ENCODE data around the gene POLR3K. TPM values are rescaled to one million over a fixed set of nuclear protein-coding genes. Genes with fewer than 3 reads are reported as not detected.

The POLR3K gene
- total RNA-seq, 6 donors from 2014 or later = 4.2 to 15.7 (median 6.6) TPM

GRCh38 chr16:59440-60059 is 6.1 kb upstream of the POLR3K start:
- DNase-seq (no peak), ATAC-seq (ENCODE audit: low FRiP score in 2 of 2) (no peak)
- H3K27me3 ChIP-seq = no peaks in the 10 kb centered on the region
- WGBS, 2 donors = 89% methylated on average over 12 to 14 of the region's 14 CpGs
- TF ChIP-seq POLR2AphosphoS5 (IDR thresholded peaks at IDR 0.05) = no peak
- TF ChIP-seq POLR2A (IDR thresholded peaks at IDR 0.05) = no peak
- TF ChIP-seq EP300 (IDR thresholded peaks at IDR 0.05) = no peak
- no peak for TF ChIP-seq CTCF (IDR thresholded peaks at IDR 0.05)
- peaks cover 0 to 5% (median under 1%) of the 10 kb centered on the region in 4 donors for H3K4me1 ChIP-seq
- H3K4me3 ChIP-seq = no peak overlapping the region
- H3K36me3 ChIP-seq = peaks cover 20 to 93% (median 81%) of the 10 kb centered on the region in 4 donors
- H3K9me3 ChIP-seq = no peaks in the 10 kb centered on the region
- no peak overlapping the region for H3K27ac ChIP-seq

DNA sequence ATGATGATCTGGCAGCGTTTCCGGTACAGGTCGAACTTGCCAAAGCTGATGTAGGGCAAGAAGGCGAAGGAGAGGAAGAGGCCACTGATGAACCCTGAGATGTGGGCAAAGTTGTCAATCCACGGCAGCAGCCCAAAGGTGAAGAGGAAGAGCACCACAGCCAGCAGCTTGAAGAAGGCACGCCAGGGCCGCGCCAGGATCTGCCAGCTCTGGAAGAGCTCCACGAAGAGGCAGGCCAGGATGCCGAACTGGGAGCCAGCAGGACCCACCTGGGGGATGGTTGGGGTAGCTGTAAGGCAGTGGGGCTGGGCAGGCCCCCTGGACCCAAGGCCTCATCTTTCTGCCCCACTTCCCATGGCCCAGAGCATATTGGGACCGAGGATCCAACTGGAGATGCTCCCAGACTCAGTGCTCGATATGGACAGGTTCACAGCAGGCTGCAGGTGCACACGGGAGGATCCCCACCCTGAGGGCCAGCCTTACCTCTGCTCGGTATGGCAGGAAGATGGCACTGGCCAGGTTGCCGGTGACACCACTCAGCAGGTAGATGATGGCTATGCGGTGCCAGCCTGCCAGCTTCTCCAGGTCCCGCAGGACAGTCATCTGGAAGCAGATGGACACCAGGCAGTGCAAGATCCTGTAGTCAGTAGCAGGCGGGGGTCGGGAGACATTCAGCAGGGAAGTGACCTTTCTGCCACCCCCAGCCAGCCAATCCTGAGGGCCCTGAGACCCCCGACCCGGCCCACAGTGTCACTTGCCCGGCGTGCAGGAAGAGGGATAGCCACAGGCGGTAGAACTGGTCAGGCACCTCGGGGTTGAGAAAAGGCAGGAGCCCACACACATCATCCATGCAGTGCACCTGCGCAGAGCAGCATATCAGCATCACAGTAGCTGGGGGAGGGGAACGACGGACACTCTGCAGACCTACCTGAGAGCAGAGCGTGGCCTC is 5.4 kb upstream of the POLR3K start:
- WGBS, 2 donors = 82 to 83% methylated on average over 15 to 29 of the region's 29 CpGs
- no peak for ATAC-seq (ENCODE audit: low FRiP score in 2 of 2)
- H3K4me1 ChIP-seq = peaks cover 3 to 12% (median 6%) of the 10 kb centered on the region in 4 donors
- H3K4me3 ChIP-seq = no peak overlapping the region
- H3K36me3 ChIP-seq = peaks cover 20 to 85% (median 75%) of the 10 kb centered on the region in 4 donors
- no peaks in the 10 kb centered on the region for H3K9me3 ChIP-seq
- no peak for DNase-seq
- H3K27ac ChIP-seq = no peak overlapping the region
- H3K27me3 ChIP-seq = no peaks in the 10 kb centered on the region
- no peak for TF ChIP-seq POLR2AphosphoS5 (IDR thresholded peaks at IDR 0.05)
- TF ChIP-seq CTCF (IDR thresholded peaks at IDR 0.05) = no peak

DNA sequence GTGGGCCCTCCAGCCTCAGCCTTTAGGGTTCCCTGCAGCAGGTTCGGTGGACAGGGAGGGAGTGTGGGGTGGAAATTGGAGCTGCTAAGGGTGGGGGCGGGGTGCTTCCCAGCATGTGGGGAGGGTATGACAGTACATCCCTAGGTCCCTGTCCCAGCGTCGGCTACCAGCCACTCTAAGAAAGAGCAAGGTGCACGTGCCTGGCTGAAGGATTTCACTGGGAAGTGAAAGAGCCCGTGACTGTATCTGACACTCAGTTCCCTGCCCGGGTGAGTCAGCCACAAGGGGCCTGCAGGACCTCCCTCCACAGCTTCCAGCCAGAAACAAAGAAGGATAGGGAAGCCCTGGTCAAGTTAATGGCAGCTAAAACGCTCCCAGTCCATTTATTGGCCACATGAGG is 4.3 kb upstream of the POLR3K start:
- Histone ChIP-seq H3K27me3 (no peaks in the 10 kb centered on the region), H3K36me3 (peaks cover 20 to 75% (median 65%) of the 10 kb centered on the region in 4 donors), H3K9me3 (no peaks in the 10 kb centered on the region), H3K4me3 (no peak overlapping the region), H3K27ac (no peak overlapping the region), H3K4me1 (peaks cover 3 to 15% (median 9%) of the 10 kb centered on the region in 4 donors)
- TF ChIP-seq POLR2A (IDR thresholded peaks at IDR 0.05) = no peak
- TF ChIP-seq EP300 (IDR thresholded peaks at IDR 0.05) = no peak
- TF ChIP-seq POLR2AphosphoS5 (IDR thresholded peaks at IDR 0.05) = no peak
- no peak for TF ChIP-seq CTCF (IDR thresholded peaks at IDR 0.05)
- ATAC-seq (ENCODE audit: low FRiP score in 2 of 2) = no peak
- no peak for DNase-seq
- WGBS, 2 donors = 70 to 84% methylated on average over 8 of the region's 8 CpGs

DNA sequence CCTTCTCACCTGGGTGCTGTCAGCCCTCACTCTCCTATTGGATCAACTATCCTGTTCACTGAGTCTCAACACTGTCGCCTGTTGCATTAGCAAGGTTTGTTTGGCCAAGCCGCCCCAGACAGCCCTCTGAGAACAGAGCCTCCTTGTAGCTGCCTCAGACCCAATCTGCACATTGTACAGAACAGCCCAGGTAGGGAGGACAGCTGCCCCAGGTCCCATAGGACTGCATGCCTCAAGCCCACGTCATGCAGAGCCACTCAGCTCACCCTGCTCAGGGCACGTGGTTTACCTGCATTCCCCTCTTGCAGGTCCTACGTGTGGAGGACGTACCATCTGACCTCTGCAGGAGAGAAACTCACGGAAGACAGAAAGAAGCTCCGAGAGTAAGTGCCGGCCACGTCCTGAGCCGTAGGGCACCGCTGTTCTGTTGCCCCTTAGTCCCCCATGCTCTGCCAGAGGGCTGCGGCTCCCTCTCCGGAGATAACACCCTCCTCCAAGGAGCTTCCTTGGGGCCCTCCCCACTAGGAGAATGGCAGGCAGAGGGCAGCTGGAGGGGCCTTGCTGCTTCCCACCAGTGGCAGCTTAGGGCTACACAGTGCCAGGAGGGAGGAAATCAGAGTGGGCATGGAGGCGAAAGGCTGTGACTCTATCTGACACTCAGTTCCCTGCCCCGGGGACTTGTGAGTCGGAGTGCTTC is 3.0 kb upstream of the POLR3K start:
- no peak overlapping the region for H3K4me3 ChIP-seq
- peaks cover 20 to 61% (median 52%) of the 10 kb centered on the region in 4 donors for H3K36me3 ChIP-seq
- 91 to 93% methylated on average over 14 to 17 of the region's 17 CpGs for WGBS, 2 donors
- DNase-seq (no peak), ATAC-seq (ENCODE audit: low FRiP score in 2 of 2) (no peak)
- no peaks in the 10 kb centered on the region for H3K27me3 ChIP-seq
- H3K4me1 ChIP-seq = peaks cover 3 to 28% (median 11%) of the 10 kb centered on the region in 4 donors
- no peak for TF ChIP-seq EP300 (IDR thresholded peaks at IDR 0.05)
- no peak for TF ChIP-seq POLR2A (IDR thresholded peaks at IDR 0.05)
- no peak for TF ChIP-seq CTCF (IDR thresholded peaks at IDR 0.05)
- no peak for TF ChIP-seq POLR2AphosphoS5 (IDR thresholded peaks at IDR 0.05)
- H3K9me3 ChIP-seq = no peaks in the 10 kb centered on the region
- no peak overlapping the region for H3K27ac ChIP-seq

All from upper lobe of left lung (tissue), 6 donors.